ENCODE measurements around the gene CNKSR3.

- TF ChIP-seq POLR2AphosphoS5 (IDR thresholded peaks at IDR 0.05; ENCODE audit: borderline replicate concordance, low read depth, low read length) (no peak), EZH2 (IDR thresholded peaks at IDR 0.05) (no peak), FOXP2 (optimal IDR thresholded peaks at IDR 0.05; ENCODE audit: control extremely low read depth, extremely low read length, insufficient read depth) (no peak)
Observed at GRCh38 chr6:154543628-154544027, 33.1 kb upstream of the CNKSR3 start.
